K562 (cell line): ENCODE measurements around the gene CRTC3. TPM values are rescaled to one million over a fixed set of nuclear protein-coding genes. Genes with fewer than 3 reads are reported as not detected.

Source experiments
- ARHGAP35 ChIP-seq: fragments of 450-650 bp; IDR thresholded peaks from 2 replicates; pipeline ENCODE4 v1.6.1; 2018; ENCODE audit not compliant: partially characterized antibody
- CEBPG ChIP-seq, 3 experiments: fragments of 200-800 bp in 1 of 3; sonication (Bioruptor generic) in 1 of 3; sonication (generic) in 1 of 3; formaldehyde crosslinking in 1 of 3; IDR thresholded peaks in 2 of 3; conservative IDR thresholded peaks in 1 of 3; 2 replicates each; pipeline versions ENCODE4 v1.6.1 to v1.8.0; 2016 to 2022; ENCODE audit warnings: missing compliant biosample characterization in 2 of 3, missing genetic modification characterization in 2 of 3, mild to moderate bottlenecking in 1 of 3, missing genetic modification reagents in 1 of 3
- ESRRA ChIP-seq: fragments of 450-650 bp; IDR thresholded peaks from 2 replicates; pipeline ENCODE4 v1.6.1; 2014; ENCODE audit warnings: low read depth, mild to moderate bottlenecking, moderate library complexity, borderline replicate concordance
- FOSL1 ChIP-seq: fragments of 200-800 bp; sonication (Bioruptor generic); conservative IDR thresholded peaks from 2 replicates; pipeline ENCODE4 v1.6.1; 2016; ENCODE audit warnings: missing genetic modification characterization, missing compliant biosample characterization
- SMAD1 ChIP-seq: fragments of 150-350 bp; IDR thresholded peaks from 2 replicates; pipeline ENCODE4 v1.6.1; 2014; ENCODE audit warnings: low read length, low read depth; ENCODE audit not compliant: partially characterized antibody
- TBL1XR1 ChIP-seq, 2 experiments: IDR thresholded peaks; 2 replicates each; pipeline ENCODE4 v1.6.1; 2012; ENCODE audit warnings: improper control_type of control experiment in 2 of 2, low read length in 2 of 2, mild to moderate bottlenecking in 1 of 2
- ZFX ChIP-seq: sonication (generic); formaldehyde crosslinking; IDR thresholded peaks from 2 replicates; pipeline ENCODE4 v1.8.0; 2022; ENCODE audit warnings: mild to moderate bottlenecking, missing genetic modification reagents, moderate library complexity
- ZNF324 ChIP-seq: fragments of 250-450 bp; sonication (Bioruptor Pico); IDR thresholded peaks from 2 replicates; pipeline ENCODE4 v1.4.0; 2020; ENCODE audit warnings: mild to moderate bottlenecking
- ZNF551 ChIP-seq: fragments of 250-450 bp; sonication (Bioruptor Pico); IDR thresholded peaks from 2 replicates; pipeline ENCODE4 v1.5.0; 2021; ENCODE audit warnings: mild to moderate bottlenecking, moderate library complexity
- polyA plus RNA-seq, 8 experiments: library from polyadenylated mRNA; depleted of rRNA in 4 of 8; stranded (reverse) in 5 of 8; unstranded in 3 of 8; fragments of >200 nt; fragmentation: Nextera tagmentation in 2 of 8; fragmentation: Illumina TruSeq in 1 of 8; extraction: Ambion mirVana in 2 of 8; extraction: Trizol in 1 of 8; gene quantifications; 2 replicates each; pipeline versions ENCODE4 v1.2.1 to v1.2.3, GENCODE V29; 2011 to 2014; ENCODE audit warnings: inconsistent platforms in 1 of 8, missing spikeins in 1 of 8
- total RNA-seq, 7 experiments: library from RNA; depleted of rRNA in 6 of 7; stranded (reverse); fragments of >200 nt in 6 of 7; fragmentation: Illumina TruSeq in 2 of 7; extraction: Trizol in 2 of 7; gene quantifications; 2 replicates each; pipeline versions ENCODE4 v1.2.1 to v1.2.3, GENCODE V29; 2011 to 2021; ENCODE audit warnings: low replicate concordance in 1 of 7
- TF ChIP-seq, protein P1 (sequence below): fragments of 450-650 bp; IDR thresholded peaks from 2 replicates; pipeline ENCODE4 v1.6.1; 2017; ENCODE audit warnings: antibody characterized with exemption, mild to moderate bottlenecking
- TF ChIP-seq, protein P2 (sequence below): fragments of 450-650 bp; IDR thresholded peaks from 2 replicates; pipeline ENCODE4 v1.6.1; 2016; ENCODE audit warnings: antibody characterized with exemption

CRTC3 gene
- total and polyA plus RNA-seq, 9 of the 15 experiments (the other 6 are each of a cell fraction or from before 2014, with no cell fraction given) = 1.2 to 19.0 (median 11.6) TPM

DNA sequence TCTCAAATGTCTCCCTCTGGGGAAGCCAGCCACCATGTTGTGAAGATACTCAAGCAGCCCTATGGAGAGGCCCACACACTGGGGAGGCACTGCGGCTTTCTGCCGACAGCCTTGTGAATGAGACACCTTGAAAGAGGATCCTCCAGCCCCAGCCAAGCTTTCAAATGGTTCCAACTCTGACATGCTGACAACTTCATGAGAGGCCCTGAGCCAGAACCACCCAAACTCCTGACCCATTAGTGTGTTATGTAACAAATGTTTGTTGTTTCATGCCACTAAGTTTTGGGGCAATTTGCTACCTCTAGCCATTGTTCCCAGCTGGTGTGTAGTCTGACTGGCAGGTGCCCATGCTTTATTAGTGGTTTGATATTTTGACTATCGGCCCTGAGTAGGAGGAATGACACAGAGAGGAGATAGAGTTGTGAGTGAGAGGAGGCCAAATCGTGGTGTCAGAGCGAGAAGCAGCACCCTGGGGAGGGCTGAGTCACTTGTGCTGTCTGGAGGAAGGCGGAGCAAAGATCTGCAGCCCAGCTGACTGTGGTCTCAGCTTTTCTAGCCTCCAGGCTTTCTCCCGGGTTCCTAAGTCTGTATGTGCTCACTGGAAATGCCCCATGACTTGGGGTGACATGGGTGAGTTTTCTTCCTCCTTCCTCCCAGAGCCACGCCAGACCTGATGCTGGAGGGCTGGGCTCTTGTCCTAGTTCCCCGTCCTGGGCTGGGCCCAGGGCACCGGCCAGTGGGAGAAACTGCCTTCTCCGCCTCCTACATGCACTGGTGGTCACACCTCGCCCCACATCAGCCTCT, 130.7 kb downstream of the CRTC3 start (continued):
- no peak; a peak in 1 of 4 replicates for TF ChIP-seq TBL1XR1 (IDR thresholded peaks at IDR 0.05; ENCODE audit: low read length in 2 of 2)
- TF ChIP-seq ESRRA = 0 out of 2 replicates have a peak, but pooled peaks have one; percentile 39
- peak; percentile 72 for TF ChIP-seq FOSL1 (tag)
- TF ChIP-seq ZFX (CRISPR knock-in tag) = peak; percentile 70
- TF ChIP-seq CEBPG (CRISPR knock-in tag; IDR thresholded peaks at IDR 0.05) = no peak
- TF ChIP-seq CEBPG (tag; conservative IDR thresholded peaks at IDR 0.05 in 1 of 2, IDR thresholded peaks at IDR 0.05 in 1 of 2) = no peak
- TF ChIP-seq, protein P1, sequence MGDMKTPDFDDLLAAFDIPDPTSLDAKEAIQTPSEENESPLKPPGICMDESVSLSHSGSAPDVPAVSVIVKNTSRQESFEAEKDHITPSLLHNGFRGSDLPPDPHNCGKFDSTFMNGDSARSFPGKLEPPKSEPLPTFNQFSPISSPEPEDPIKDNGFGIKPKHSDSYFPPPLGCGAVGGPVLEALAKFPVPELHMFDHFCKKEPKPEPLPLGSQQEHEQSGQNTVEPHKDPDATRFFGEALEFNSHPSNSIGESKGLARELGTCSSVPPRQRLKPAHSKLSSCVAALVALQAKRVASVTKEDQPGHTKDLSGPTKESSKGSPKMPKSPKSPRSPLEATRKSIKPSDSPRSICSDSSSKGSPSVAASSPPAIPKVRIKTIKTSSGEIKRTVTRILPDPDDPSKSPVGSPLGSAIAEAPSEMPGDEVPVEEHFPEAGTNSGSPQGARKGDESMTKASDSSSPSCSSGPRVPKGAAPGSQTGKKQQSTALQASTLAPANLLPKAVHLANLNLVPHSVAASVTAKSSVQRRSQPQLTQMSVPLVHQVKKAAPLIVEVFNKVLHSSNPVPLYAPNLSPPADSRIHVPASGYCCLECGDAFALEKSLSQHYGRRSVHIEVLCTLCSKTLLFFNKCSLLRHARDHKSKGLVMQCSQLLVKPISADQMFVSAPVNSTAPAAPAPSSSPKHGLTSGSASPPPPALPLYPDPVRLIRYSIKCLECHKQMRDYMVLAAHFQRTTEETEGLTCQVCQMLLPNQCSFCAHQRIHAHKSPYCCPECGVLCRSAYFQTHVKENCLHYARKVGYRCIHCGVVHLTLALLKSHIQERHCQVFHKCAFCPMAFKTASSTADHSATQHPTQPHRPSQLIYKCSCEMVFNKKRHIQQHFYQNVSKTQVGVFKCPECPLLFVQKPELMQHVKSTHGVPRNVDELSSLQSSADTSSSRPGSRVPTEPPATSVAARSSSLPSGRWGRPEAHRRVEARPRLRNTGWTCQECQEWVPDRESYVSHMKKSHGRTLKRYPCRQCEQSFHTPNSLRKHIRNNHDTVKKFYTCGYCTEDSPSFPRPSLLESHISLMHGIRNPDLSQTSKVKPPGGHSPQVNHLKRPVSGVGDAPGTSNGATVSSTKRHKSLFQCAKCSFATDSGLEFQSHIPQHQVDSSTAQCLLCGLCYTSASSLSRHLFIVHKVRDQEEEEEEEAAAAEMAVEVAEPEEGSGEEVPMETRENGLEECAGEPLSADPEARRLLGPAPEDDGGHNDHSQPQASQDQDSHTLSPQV = peak; percentile 84
- TF ChIP-seq, protein P2, sequence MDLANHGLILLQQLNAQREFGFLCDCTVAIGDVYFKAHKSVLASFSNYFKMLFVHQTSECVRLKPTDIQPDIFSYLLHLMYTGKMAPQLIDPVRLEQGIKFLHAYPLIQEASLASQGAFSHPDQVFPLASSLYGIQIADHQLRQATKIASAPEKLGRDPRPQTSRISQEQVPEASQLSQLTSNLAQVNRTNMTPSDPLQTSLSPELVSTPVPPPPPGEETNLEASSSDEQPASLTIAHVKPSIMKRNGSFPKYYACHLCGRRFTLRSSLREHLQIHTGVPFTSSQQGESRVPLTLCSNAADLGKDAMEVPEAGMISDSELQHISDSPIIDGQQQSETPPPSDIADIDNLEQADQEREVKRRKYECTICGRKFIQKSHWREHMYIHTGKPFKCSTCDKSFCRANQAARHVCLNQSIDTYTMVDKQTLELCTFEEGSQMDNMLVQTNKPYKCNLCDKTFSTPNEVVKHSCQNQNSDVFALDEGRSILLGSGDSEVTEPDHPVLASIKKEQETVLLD = no peak; the same call in 1 of the 2 replicates
- TF ChIP-seq ZNF551 (CRISPR knock-in tag) = no peak
- TF ChIP-seq ZNF324 = peak; percentile 5; the same call in 1 of the 2 replicates
- peak; percentile 14 for TF ChIP-seq SMAD1
- TF ChIP-seq ARHGAP35 = no peak
